ENCODE data around the gene VMP1.

DNA sequence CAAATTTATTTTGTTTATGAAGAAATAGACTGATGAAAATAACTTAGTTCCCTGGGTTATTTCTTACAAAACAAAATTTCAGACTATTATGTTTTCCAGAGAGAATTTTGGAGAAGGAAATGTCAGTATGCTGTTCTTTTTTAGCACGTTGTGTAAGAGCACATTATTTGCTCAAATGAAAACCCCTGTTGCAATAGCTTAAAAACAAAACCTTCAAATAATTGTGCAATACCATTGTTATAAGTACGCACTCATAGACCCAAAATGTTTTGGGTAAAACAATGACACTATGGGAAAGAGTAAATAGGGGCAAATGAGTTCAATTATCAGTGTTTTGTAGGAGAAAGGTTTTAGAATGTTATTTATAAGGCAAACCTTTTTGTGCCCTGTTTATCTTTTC, 18.2 kb downstream of the VMP1 start:
- TF ChIP-seq, protein P1, sequence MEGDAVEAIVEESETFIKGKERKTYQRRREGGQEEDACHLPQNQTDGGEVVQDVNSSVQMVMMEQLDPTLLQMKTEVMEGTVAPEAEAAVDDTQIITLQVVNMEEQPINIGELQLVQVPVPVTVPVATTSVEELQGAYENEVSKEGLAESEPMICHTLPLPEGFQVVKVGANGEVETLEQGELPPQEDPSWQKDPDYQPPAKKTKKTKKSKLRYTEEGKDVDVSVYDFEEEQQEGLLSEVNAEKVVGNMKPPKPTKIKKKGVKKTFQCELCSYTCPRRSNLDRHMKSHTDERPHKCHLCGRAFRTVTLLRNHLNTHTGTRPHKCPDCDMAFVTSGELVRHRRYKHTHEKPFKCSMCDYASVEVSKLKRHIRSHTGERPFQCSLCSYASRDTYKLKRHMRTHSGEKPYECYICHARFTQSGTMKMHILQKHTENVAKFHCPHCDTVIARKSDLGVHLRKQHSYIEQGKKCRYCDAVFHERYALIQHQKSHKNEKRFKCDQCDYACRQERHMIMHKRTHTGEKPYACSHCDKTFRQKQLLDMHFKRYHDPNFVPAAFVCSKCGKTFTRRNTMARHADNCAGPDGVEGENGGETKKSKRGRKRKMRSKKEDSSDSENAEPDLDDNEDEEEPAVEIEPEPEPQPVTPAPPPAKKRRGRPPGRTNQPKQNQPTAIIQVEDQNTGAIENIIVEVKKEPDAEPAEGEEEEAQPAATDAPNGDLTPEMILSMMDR (conservative IDR thresholded peaks at IDR 0.05) = no peak
- no peak for TF ChIP-seq ZFX (IDR thresholded peaks at IDR 0.05)
